GM21360 (cell line): ENCODE results near the gene SRI.
"Not testable (repeated sequence)": the region's sequence is repeated elsewhere in the genome, so short reads cannot be mapped to it uniquely, and the experiment has no call there.

Source experiments
- ATAC-seq: cut with Tn5 transposase; IDR thresholded peaks from one replicate; pipeline ENCODE4 v1.9.1; 2021; ENCODE audit warnings: mild to moderate bottlenecking, moderate library complexity; ENCODE audit not compliant: unreplicated experiment

Gene SRI

DNA sequence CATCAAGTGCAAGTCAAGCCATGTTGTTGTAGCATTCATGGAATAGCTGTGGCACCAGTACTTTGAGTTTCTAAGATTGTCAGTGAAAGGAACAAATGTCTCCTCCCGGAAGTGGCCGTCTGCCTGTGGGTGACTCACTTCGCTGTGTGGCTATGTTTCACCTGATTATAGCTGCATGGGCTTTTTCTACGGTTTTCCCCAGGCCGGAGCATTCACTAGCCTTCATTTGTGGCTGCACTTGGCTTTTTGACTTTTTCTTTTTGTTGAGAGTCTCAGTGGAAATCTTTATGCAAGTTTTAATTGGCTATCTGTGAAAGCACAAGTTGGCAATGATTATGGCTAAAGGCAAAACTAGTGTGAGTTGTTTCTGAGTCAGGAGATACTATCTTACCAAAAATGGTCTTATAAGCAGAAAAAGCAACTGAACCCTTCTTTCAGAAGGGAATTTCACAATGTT, 35.0 kb downstream of the SRI start:
- ATAC-seq, result no peak

DNA sequence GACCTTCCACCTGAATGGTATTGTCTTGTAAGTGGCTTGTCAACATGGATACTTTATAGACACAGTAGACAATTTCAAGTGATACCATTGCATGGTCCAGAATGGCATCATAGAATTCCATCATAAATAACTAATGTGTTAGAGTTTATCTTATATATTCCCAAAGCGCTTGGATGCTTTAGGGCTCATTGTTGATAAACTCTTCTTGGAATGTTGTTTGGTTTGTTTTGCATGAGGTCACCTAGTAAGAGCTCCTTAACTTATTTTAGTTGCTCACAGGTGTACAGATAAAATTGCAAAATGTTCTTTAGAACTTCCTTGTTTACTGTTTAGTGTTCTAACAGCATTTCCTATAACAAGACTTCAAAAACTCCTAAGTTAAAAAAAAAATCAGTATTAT, 36.8 kb downstream of the SRI start:
- no peak for ATAC-seq

DNA sequence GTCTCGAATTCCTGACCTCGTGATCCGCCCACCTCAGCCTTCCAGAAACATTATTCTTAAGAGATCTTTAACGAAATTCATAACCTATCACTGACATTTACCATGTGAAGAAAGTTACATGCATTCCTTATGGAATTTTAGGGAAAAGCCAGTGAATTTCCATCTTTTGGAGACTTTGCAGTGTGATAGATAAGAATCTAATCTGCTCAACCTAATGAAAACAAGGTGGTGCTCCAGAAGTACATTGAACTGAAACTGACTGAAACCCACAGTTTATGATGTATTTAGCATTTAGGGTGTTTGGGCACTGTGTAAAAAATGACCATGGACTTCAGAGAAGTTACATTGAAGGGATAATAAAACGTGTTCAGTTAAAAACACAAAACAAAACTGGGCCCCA, 43.6 kb downstream of the SRI start:
- ATAC-seq, result no peak

DNA sequence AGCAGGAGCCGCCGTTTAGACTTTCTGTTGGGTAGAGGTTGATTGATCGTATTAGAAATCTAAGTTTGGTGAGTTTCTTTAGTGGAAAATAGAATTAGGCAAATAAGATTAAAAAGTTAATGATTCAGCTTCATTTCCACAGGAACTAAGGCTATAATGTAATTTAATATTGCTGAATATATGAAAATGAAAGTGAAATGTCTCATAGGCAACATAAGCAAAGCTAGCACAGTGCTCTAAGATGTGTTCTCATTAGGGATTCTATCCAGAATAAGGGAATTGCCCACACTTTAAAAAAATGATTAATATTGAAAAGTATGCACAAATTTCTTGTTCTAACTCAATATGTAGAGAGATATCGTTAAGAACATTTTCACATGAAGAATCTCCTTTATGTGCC, 47.0 kb downstream of the SRI start:
- no peak for ATAC-seq

DNA sequence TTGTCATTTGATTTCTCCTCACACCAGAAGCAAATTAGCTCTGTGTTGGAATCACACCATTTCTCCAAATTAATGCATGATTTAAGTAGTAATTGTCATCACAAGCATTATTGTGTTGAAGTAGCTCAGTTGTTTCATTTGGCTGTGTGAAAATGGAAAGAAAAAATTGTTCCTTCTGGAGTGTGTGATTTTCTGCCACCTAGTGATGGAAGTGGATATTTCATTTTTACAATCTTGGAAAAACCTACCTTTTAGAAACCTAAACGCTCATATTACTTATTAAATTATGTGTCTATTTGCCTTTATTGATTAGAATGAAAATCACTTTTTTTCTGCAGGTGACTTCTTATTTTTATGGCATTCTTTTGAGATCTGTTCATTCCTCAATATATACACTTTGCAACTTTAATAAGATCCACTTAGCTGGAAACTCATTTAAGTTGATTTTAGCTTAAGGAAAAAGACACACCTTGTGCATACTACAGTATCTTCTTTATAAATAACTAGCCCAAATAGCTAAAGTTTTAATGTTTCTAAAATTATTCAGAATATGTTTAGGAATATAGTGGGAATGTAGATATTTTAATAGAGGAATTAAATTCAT, 50.0 kb downstream of the SRI start:
- no peak for ATAC-seq

DNA sequence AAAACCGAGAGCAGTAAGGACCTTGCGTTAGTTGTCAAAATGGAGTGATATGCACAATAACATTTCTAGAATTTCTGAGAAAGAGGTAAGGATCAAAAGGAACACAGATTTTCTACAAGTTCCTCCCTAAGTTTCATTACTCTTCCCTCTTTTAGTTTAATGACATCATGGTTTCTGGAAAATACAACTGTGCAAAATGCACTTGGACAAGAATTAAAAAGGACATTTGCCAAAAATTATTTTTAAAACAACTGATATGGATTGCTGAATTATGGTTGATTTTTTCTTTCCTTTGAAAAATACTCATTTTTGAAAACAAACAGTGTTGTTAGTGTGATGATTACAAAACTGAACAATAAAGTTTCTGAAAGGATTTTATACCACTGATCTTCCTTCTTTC, 52.1 kb downstream of the SRI start:
- ATAC-seq, result no peak

DNA sequence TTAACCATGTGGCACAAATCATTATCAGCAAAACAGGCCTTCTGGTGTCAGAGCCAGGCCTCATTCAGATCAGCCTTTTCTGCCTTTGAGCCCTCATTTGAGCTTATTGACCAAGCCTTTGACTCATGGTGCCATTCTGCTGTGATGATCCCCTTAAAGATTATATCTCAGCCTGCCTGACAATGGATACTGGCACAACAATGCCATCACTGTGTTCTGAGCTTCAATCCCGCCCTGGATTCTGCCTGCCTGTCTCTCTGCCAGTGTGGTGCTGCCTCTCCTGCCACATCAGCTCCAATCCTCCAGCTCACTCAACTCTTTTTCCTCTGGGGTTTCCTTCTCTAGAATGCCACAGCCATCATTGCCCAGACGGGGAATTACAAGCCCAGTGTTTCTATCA, 52.6 kb downstream of the SRI start:
- ATAC-seq, result no peak

DNA sequence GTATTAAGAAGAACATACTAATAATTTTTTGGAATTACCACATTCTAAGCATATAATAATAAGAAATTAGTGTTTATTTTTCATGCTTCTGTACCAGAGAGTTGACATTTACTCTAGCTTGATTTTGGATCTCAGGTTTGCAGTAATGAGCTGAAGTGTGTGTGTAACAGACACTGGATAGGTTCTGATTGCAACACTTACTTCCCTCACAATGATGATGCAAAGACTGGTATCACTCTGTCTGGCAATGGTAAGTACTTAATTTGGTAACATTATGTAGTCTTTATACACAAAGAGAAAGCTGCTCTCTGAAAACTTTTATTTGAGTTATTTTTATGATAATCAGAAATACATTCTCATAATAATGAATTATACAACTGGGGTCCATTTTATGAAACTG, 54.1 kb downstream of the SRI start:
- no peak for ATAC-seq

DNA sequence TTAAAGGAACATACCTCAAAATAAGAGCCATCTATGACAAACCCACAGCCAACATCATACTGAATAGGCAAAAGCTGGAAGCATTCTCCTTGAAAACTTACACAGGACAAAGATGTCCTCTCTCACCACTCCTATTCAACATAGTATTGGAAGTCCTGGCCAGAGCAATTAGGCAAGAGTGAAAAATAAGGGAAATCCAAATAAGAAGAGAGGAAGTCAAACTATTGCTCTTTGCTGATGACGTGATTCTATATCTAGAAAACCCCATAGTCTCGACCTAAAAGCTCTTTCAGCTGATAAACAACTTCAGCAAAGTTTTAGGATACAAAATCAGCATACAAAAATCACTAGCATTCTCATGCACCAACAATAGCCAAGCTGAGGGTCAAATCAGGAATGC, 60.1 kb downstream of the SRI start:
- ATAC-seq, result not testable (repeated sequence)

DNA sequence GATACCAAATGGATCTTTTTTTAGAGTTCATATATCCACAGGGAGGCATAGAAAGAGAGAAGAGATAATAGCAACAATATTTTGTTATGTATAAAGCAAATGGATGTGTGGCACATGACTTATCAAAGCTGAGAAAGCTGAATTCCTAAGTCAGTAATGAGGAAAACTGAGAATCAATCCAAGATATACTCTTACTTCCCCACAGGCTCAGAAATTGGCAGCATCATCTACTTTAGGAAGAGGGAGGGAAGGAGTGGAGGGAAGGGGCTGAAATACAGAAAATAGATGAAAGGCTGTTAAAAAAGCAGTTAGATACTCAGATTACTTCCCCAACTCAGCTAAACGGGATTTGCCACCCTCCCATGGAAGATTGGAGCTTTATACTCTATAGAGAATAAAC, 63.5 kb downstream of the SRI start:
- ATAC-seq, result no peak

DNA sequence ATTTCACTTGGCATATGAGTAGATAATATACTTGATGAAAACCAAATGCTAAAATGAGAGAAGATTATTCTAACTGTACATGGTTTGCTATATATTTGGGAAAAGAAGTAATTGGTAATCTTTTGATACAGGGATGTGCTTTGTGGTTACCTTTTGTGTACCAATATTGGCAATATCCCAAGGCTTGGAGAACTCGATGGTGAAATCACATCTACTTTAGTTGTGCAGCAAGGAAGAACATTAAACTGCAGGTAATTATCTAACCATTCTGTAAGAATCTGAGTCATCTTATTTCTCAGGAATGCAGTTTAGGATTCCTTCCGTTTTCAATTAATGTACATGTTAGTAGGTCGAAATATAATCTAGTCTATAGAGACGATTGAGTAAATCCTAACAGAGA, 64.1 kb downstream of the SRI start:
- no peak for ATAC-seq
